Kidney glomerular epithelial cell (primary cell): Measurements from ENCODE around the gene ITCH.
A peak's percentile ranks its signal among the peaks of the same experiment; 100 is the strongest.
"Not testable (repeated sequence)": the region's sequence is repeated elsewhere in the genome, so short reads cannot be mapped to it uniquely, and the experiment has no call there.

ENCODE experiments used
- DNase-seq: peaks from one replicate; lab custom pipeline; 2025; lab: John Stamatoyannopoulos, UW

ITCH gene

DNA sequence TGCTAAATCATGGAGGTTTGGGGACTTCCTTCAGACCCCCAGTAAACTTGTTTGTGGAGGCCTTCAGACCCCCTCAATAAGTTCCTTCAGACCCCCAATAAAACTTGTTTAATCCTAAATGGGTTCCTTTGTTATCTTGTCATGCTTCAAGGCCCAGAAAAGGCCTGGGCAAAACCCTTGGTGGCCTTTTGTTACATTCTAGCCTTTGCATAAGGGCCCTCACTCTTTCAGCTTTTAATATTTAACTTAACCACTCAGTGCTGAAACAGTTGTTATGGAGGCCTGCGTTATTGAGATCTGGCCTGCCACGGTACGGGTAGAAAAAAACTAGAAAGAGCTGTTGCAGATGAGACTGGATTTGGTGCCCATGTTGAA lies 148.8 kb downstream of the ITCH start:
- peak; percentile 40 for DNase-seq

DNA sequence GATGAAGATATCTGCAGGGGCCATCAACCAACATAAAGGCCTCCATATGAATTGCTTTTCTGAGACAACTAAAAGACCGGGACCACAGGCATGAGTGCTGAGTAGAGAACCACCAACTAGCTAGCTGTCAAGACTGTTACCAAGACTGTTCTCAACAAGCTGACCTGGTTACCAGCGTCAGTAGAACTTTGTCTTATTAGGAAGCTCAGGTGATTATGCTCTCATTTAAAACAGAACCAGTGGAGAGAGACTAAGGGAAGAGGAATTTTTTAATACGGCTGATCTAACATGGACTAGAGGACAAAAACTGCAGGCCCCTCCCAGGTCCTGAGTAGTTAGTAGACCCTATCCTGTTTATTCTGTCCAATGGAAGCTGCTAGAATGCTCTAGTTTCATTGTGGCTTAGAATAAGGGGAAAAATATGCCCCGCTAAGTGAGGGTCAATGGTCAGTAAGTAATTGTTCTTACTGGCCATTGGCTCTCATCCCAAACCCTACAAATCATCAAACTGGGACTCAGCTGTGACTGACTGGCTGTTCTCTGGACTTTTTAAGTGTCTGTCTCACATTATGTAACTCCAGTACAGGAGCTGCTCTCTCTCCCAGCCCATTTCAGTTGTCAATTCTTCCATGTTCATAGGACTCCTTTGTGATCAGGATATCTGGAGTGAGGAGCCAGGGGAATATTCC lies 149.3 kb downstream of the ITCH start:
- DNase-seq = peak; percentile 40

DNA sequence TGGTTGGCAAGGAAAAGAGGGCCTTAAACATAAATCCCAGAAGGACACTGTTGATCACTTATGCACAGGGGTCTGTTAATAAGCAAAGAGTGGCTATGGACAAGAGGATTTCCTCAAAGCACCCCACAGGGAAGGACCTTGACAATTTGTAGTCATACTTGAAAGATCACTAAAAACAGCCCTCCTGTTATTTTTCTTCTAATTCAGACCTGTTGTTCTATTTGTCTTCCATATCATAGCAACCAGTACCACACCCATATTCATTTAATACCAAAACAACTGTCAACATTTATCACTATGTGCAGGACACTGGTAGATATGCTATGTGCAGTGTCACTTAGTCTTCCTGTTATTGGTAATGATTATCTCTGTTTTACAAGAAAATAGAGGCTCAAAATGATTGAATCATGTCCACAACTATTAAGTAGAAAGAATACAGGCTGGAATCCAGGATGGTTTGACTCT lies 149.9 kb downstream of the ITCH start:
- no peak for DNase-seq

DNA sequence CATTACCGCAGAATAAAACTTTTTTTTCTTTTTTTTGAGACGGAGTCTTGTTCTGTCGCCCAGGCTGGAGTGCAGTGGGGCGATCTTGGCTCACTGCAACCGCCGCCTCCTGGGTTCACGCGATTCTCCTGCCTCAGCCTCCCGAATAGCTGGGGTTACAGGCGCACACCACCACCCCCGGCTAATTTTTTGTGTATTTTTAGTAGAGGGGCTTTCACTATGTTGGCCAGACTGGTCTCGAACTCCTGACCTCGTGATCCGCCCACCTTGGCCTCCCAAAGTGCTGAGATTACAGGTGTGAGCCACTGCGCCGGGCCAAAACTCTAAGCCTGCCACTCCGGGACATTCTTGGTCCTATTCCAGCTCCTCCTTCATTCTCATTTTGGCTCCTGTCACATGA lies 151.0 kb downstream of the ITCH start:
- DNase-seq = not testable (repeated sequence)

DNA sequence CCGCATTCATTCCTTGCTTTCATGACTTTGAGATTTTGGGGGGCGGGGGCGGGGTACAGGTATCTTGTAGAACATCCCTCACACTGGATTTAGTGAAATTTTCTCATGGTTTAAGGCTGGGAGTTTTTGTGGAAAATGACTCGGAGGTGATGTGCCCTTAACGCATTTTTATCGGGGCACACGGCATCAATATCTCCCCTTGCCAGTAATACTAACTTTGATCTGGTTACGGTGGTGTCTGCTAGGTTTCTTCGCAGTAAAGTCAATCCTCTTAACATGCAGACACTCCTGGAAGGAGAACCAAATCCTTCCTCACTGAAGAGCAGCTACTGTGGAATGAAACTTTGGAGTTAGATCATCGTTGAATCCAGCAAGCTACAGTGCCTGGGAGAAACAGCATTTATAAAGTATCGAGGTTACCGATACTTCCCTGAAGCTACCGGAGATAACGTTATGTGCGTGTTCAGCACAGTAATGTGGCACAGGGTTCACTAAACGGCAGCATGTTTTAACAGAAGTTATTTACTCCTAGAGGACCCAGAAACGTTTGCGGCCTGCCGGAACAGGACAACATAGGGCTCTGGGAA lies 151.9 kb downstream of the ITCH start:
- peak; percentile 23 for DNase-seq

DNA sequence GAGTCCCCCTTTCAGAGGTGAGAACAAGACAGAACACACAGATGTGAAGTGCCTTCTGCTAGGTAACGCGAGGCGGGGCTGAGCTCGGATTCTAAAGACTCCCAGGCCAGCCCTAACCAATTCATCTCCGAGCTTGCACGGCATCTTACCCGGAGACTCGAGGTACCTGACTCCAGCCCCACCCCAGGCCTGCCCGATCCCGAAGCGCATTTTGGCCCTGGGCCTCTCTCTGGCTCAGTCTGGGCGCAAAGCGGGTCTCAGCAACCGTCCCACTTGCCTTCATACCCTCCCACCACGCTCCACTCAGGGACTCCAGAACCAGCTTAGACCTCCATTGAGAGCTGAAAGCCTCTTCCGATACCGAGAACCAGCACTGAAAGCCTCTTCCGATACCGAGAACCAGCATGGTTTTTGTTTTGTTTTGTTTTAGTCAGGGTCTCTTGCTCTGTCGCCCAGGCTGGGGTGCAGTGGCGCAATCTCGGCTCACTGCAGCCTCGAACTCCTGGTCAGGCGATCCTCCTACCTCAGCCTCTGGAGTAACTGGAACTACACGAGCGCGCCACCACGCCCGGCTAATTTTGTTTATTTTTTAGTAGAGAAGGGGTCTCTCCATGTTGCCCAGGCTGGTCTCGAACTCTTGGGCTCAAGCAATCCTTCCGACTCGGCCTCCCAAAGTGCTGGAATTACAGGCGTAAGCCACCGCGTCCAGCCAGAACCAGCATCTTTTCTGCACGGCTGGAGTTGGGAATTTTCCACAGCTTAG lies 152.6 kb downstream of the ITCH start:
- DNase-seq = no peak

DNA sequence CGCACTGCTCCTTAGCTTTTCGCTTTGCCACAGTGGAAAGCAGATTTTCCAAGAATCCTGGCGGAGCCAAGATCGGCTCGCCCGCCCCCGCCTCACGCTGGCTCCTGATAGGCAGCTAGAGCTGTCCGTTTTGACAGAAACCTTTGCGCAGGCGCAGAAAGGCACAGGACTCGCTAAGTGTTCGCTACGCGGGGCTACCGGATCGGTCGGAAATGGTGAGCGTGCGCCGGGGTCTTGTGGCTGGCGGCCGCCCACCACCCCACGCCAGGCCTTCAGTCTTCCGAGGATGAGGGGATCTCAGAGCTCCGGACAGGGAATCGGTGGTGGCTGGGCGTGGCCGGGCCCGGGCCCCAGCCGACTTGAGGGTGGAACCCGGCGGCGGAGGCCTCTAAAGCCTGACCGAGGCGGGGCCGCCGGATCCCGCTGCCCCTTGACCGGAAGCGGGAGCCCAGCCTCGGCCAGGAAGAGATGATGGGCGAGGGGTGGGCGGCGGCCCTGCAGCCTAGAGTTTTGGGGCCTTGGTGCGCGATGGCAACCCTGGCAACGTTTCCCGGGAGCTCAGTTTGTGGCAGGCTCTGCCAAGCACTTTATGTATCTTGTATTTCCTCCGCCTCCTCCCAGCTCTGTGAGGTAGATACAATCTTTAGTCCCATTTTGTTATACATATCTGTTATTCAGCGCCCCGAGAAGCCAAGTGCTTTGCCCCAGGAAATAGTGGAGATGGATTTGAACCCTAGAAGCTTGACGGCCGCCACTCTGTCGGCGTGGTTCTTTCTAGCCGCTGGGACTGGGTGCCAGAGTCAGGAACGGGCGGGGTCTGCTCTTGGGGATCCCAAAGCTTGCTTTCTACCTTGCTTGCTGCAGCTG lies 153.4 kb downstream of the ITCH start, which contains the start of gene DYNLRB1:
TSS of gene DYNLRB1 (plus strand) at position 176 of the 867 bp plus-strand sequence. CDS start at position 213, 37 bp downstream.
- peak; percentile 93 for DNase-seq

DNA sequence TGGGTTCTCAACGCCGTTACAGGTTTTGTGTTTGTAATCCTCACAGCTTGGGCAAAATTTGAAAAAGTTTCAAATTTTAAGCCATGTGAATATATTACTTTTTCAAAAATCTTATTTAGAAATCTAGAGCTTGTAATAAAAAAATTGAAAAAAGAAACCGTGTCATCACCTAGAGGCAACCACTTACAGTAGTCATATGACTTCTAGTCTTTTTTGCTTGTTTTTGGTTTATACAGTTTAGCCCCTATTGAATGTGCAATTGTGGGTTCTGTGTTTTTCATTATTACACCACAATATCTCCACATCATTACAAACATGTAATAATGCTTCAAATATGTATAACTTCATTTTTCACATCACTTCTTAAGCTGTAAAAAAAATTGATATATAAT lies 154.0 kb downstream of the ITCH start:
- no peak for DNase-seq

DNA sequence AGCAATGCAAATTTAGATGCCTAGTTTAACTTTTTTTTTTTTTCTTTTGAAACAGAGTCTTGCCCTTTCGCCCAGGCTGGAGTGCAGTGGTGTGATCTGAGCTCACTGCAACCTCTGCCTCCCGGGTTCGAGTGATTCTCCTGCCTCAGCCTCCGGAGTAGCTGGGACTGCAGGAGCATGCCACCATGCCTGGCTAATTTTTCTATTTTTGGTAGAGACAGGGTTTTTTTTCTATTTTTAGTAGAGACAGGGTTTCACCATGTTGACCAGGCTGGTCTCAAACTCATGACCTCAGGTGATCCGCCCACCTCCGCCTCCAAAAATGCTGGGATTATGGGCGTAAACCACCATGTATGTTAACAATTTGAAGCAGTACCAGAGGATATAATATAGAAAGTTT lies 155.8 kb downstream of the ITCH start:
- not testable (repeated sequence) for DNase-seq

DNA sequence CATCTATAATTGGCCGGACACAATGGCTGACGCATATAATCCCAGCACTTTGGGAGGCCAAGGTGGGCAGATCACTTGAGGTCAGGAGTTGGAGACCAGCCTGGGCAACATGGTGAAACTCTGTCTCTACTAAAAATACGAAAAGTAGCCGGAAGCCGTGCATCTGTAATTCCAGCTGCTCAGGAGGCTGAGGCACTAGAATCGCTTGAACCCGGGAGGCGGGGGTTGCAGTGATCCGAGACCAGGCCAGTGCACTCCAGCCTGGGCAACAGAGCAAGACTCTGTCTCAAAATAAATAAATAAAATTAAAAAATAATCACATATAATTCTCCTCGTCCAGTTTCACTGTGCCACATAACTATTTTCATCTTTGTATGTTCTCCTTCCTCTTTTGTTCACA lies 156.8 kb downstream of the ITCH start:
- not testable (repeated sequence) for DNase-seq

DNA sequence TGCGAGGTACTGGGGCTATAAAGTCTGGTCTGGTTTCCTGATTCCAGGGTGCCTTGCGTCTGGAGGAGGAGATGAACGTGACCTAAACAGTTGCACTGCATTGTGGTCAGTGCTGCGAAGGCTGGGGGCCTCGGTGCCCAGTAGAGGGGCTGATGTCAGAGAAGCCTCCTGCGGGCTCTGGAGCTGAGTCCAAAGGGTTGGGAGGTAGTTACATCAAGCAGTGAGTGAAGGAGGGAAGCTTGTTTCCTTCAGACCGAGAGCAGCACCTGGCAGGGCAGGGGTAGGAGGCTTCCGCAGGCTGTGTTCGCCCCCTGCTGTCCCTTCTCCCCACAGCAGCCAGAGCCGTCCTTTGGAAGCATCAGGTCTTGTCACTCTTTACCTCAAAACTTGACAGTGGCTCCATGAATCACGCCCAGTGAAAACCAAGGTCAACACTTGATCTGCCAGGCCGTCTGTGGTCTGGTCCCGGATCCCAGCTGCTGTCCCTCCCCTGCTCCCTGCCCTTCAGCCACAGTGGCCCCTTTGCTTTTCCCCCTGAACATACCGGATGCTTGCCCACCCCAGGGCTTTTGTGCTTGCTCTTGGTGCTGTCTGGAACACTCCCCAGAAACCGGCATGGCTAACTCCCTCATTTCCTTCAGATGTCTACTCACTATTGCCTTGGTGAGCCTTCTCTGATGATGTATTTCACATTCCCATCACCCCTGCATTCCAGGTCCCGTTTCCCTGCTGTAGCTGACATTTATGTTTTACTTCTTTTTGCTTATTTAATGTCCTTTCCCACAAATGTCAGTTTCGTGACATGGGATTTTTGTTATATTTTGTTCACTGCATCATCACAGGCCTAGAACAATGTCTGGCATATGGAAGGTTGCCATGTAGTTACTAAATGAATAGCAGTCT lies 160.1 kb downstream of the ITCH start:
- peak; percentile 12 for DNase-seq

DNA sequence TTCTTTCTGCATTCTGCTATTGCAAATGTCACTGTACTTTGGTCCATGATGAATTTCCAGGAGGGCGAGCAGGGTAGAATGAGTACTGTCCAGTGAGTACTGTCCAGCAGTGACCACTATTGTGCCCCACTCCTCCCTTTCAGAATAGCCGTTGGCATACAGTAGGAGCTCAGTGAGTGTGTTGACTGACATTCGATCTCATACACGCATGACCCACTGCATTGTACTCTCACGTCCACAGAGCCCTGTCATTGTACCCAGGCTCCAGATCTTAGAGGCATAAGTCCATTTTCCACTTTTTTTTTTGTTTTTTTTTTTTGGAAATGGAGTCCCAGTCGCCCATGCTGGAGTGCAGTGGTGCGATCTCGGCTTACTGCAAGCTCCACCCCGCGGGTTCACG lies 161.4 kb downstream of the ITCH start:
- no peak for DNase-seq

DNA sequence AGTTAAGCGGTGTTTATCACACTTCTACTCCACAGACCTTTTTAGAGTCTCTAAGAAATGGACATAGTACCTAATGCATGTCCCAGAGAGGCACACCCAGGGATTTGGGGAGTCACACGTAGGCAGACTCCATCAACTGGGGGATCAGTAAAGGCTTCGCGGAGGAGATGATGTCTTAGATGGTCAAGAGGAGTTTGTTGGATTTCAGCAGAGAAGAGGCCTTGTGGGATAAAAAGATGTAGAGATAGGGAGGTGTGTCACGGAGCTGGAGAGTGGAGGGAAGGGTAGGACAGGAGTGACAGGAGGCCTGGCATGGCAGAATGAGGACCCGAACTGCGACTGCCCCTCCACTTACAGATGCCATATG lies 162.3 kb downstream of the ITCH start:
- DNase-seq = no peak

DNA sequence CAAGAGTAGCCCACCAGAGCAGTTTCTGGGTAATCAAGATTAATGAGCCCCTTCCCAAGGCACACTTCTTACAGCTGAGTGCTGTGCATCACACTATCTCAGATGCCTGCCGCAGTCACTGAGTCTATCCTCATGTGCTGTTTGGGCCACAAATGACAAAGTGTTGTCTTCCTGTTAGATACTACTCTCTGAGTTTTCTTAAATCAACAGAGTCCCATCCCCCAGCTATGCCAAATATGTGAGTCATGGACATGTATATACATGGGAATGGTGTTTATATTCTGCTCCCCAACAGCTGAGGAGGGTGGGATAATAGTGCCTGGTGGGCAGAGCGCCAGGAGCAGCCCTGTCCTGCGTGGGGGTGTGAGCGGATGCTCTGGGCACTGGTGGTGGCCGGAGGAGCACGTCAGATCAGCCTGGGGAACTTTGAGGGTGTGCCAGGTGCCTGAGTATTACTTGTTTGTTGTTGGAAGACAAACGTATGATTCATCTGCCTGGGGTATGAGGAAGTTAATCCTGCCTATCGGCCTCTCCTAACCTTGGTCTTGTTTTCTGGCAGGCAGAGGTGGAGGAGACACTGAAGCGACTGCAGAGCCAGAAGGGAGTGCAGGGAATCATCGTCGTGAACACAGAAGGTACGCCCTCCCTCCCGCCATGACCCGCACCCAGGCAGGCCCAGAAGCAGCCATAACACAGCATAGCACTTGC lies 162.8 kb downstream of the ITCH start:
- peak; percentile 98 for DNase-seq

DNA sequence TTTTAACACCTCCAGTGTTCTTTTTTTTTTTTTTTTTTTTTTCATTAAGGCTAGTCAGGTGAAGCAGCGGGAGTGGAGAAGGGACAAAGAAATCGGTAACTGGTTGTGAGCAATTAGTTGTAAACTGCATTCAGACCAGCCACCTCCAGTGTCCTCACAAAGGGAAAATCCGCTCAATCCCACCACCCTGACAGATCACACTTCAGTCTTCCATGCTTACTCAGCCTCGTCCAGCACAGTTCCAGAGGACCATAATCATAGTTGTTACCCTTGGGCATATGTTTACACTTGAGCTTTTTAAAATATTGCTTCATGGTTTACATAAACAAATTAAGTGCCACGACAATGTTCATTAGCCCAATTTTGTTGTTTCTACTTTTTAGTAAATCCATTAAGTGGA lies 163.4 kb downstream of the ITCH start:
- no peak for DNase-seq

DNA sequence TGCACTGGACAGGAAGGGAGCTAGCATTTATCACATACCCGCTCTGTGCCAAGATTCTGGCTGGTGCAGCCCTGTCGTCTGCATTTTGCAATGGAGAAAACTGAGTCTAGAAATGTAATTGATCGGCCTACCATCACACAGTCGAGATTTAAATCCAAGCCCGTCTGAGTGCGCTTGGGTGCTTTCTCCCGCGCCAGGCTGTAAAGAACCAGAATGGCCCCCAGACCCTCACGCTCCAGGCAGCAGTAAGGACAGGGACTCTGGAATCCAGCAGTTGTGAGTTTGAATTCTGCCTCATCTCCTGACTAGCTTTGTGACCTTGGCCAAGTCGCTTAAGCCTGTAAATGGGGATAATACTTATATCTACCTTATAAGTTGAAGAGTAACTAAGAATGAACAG lies 163.9 kb downstream of the ITCH start:
- DNase-seq = no peak

DNA sequence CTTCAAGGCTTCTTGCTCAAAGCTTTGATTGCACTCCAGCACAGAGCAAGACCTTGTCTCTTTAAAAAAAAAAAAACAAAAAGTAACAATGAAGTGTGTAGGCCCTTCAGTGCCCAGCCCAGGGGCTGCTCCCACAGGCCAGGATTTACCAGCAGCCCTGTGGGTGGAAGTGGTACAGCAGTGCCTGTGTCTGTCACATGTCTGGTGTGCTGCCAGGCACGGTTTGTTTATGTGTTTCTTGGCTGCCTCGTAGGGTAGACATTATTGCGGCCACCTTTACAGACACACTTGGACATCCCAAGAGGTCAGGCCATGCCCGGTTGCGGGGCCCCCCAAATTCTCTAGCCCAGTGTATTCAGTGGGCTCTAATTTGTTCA lies 165.8 kb downstream of the ITCH start:
- no peak for DNase-seq

DNA sequence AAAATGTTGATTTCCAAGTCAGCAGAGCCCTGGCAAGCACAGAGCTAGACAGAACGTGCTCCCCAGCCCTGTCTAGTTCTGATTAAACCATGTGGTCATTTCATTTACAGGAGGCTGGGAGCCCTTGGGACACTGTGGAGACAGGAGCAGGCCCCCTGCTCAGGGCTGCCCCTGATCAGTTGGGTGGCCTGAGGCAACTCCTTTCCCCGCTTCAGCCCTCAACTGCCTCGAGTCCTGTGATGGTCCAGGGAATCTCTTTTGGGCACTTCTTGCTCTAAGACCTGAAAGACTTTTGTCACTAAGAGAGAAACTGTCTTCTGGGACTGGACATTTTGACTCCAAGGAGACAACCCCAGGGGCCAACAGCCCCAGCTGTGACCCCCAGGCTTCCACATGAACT lies 166.7 kb downstream of the ITCH start:
- DNase-seq = no peak

DNA sequence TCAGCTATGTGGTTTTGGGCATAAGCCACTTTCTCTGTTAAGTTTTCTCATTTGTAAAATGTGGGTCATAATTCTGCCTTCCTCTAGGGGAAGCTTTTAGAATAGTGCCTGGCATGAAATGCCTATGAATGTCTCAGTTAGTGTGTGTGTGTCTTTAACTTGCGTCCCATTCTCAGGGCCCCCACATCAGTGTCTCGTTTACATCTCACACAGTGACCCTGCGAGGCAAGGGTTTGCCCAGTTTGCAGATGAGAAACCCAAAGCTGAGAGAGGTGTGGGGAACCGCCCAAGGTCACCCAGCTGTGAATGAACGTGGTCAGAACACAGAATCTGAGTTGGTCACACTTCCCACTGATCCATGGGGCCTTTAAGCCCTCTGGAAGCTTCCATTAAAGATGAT lies 167.3 kb downstream of the ITCH start:
- DNase-seq = no peak

DNA sequence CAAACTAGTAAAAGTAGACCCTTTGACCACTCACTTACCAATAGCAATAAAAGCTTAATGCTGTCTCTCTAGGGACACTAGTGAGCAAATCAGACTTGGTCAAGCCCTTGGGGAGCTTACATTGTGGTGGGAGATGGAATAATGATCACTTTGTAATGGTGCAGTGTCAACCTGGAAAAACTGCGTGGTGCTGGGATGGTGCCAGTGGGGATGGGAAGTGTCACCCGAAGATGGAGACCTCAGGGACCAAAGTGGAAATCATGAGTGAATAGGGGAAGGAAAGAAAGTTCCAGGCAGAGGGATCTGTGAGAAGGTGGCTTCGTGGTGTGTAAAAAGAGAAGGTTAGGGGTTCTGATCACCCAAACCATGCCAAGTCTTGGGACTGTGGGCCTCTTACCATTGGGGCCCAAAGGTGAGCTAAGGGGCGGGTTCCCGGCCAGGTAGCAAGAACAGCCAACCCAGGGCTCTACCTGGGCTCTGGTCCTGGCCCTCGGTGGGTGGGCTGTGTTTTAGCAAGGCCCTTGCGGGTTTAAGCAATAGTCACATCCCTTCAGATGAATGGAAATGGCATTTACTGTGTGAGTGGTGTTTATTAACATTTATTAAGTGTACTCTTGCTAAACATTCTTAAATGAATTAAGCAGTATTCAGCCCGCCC lies 168.7 kb downstream of the ITCH start:
- DNase-seq = no peak
